CD4-positive, CD25-positive, alpha-beta regulatory T cell (primary cell): ENCODE measurements around the gene SETD5. TPM values are rescaled to one million over a fixed set of nuclear protein-coding genes. Genes with fewer than 3 reads are reported as not detected.
A peak's percentile ranks its signal among the peaks of the same experiment; 100 is the strongest.

Source experiments
- ATAC-seq, 2 donors: fragments of 150-1000 bp; cut with Tn5 transposase; one replicate each; pipeline ENCODE4 v1.10.0; 2021; ENCODE audit warnings: low read depth in 2 of 2, moderate number of reproducible peaks in 2 of 2, moderate library complexity in 1 of 2
- DNase-seq, 3 donors: peaks; one replicate each; pipeline versions ENCODE4 v3.0.0 to v3.0.0-alpha.2; 2012 to 2022; ENCODE audit warnings: mixed read lengths in 1 of 3
- H3K27ac ChIP-seq: one replicate; pipeline ENCODE4 v1.7.0; 2013; ENCODE audit warnings: mild to moderate bottlenecking, low read length; ENCODE audit not compliant: insufficient read depth, poor library complexity, severe bottlenecking
- H3K27me3 ChIP-seq: one replicate; pipeline ENCODE4 v1.7.0; 2013; ENCODE audit warnings: low read length; ENCODE audit not compliant: control insufficient read depth, insufficient read depth
- H3K36me3 ChIP-seq: one replicate; pipeline ENCODE4 v1.7.0; 2013; ENCODE audit warnings: mild to moderate bottlenecking, low read length, moderate library complexity; ENCODE audit not compliant: control insufficient read depth, insufficient read depth
- H3K4me1 ChIP-seq: 2 replicates; pipeline ENCODE4 v1.7.0; 2013; ENCODE audit warnings: mild to moderate bottlenecking, low read length; ENCODE audit not compliant: insufficient read depth, control insufficient read depth, poor library complexity, severe bottlenecking
- H3K4me3 ChIP-seq: one replicate; pipeline ENCODE4 v1.7.0; 2013; ENCODE audit warnings: low read depth, mild to moderate bottlenecking, low read length, moderate library complexity
- H3K9me3 ChIP-seq, 2 experiments: 1 replicate in 1 of 2; 2 replicates in 1 of 2; pipeline ENCODE4 v1.7.0; 2013; ENCODE audit warnings: low read length in 2 of 2, mild to moderate bottlenecking in 1 of 2, moderate library complexity in 1 of 2; ENCODE audit not compliant: control insufficient read depth in 2 of 2
- H3K27ac Mint-ChIP-seq, 3 donors: one replicate each; pipeline ENCODE4 v1.8.0; 2020 to 2022; ENCODE audit warnings: mild to moderate bottlenecking in 3 of 3, mixed read lengths in 3 of 3, moderate library complexity in 2 of 3
- H3K27me3 Mint-ChIP-seq: one replicate; pipeline ENCODE4 v1.8.0; 2022; ENCODE audit warnings: mild to moderate bottlenecking, mixed read lengths
- H3K36me3 Mint-ChIP-seq: one replicate; pipeline ENCODE4 v1.8.0; 2020; ENCODE audit warnings: mixed read lengths
- H3K4me1 Mint-ChIP-seq, 4 donors: one replicate each; pipeline ENCODE4 v1.8.0; 2020 to 2022; ENCODE audit warnings: mixed read lengths in 4 of 4, mild to moderate bottlenecking in 1 of 4
- H3K4me3 Mint-ChIP-seq, 4 donors: one replicate each; pipeline ENCODE4 v1.8.0; 2020 to 2022; ENCODE audit warnings: mild to moderate bottlenecking in 4 of 4, mixed read lengths in 4 of 4, moderate library complexity in 3 of 4
- H3K9me3 Mint-ChIP-seq, 7 donors: one replicate each; pipeline ENCODE4 v1.8.0; 2020 to 2022; ENCODE audit warnings: mixed read lengths in 7 of 7, mild to moderate bottlenecking in 3 of 7, moderate library complexity in 2 of 7
- polyA plus RNA-seq, 4 donors: library from polyadenylated mRNA; unstranded; fragments of 300-500 nt; fragmentation: Illumina TruSeq; gene quantifications; one replicate each; pipeline ENCODE4 v1.2.3, GENCODE V29; 2021
- total RNA-seq: library from RNA; stranded (reverse); gene quantifications from one replicate; pipeline ENCODE4 v1.2.3, GENCODE V29; 2022

Gene SETD5
- total and polyA plus RNA-seq, 5 donors from 2014 or later = 17.7 to 120 (median 26.2) TPM

GRCh38 chr3:9392041-9392440 is 5.4 kb upstream of the SETD5 start:
- no peaks in the 10 kb centered on the region for H3K27me3 ChIP-seq
- no peak for ATAC-seq
- H3K27ac Mint-ChIP-seq = peak overlapping the region in 2 of 3 donors; percentile 0 to 78
- peaks cover 38% of the 10 kb centered on the region for H3K36me3 Mint-ChIP-seq
- H3K36me3 ChIP-seq = peaks cover 64% of the 10 kb centered on the region
- peak overlapping the region; percentile 32 for H3K4me3 ChIP-seq
- H3K4me1 ChIP-seq = peaks cover 49% of the 10 kb centered on the region
- peaks cover 36 to 68% (median 55%) of the 10 kb centered on the region in 4 donors for H3K4me1 Mint-ChIP-seq
- H3K27me3 Mint-ChIP-seq = peaks cover 3% of the 10 kb centered on the region
- H3K4me3 Mint-ChIP-seq = peak overlapping the region in 2 of 4 donors; percentile 8 to 72
- H3K9me3 ChIP-seq = no peaks in the 10 kb centered on the region
- peak overlapping the region; percentile 96 for H3K27ac ChIP-seq
- no peak for DNase-seq
- peaks cover 0 to 2% (median 0%) of the 10 kb centered on the region in 7 donors for H3K9me3 Mint-ChIP-seq

- DNase-seq = no peak
- ATAC-seq = no peak
- Mint-ChIP-seq H3K36me3 (peaks cover 18% of the 10 kb centered on the region), H3K4me3 (peak overlapping the region; percentile 94 to 100 (median 97)), H3K27ac (peak overlapping the region; percentile 96 to 99 (median 98)), H3K9me3 (peaks cover 0 to 1% (median 0%) of the 10 kb centered on the region in 7 donors), H3K27me3 (peaks cover 5% of the 10 kb centered on the region), H3K4me1 (peaks cover 40 to 78% (median 67%) of the 10 kb centered on the region in 4 donors)
- H3K9me3 ChIP-seq = no peaks in the 10 kb centered on the region
- H3K36me3 ChIP-seq = peaks cover 28% of the 10 kb centered on the region
- no peaks in the 10 kb centered on the region for H3K27me3 ChIP-seq
- peak overlapping the region; percentile 97 for H3K4me3 ChIP-seq
- H3K27ac ChIP-seq = peak overlapping the region; percentile 96
- H3K4me1 ChIP-seq = peaks cover 69% of the 10 kb centered on the region
Observed at GRCh38 chr3:9395570-9396300, 1.7 kb upstream of the SETD5 start.

- DNase-seq = peak in 2 of 3 donors; percentile 77 to 93
- H3K27me3 Mint-ChIP-seq = peaks cover 5% of the 10 kb centered on the region
- H3K36me3 Mint-ChIP-seq = peaks cover 12% of the 10 kb centered on the region
- Histone ChIP-seq H3K9me3 (no peaks in the 10 kb centered on the region), H3K27me3 (no peaks in the 10 kb centered on the region), H3K27ac (peak overlapping the region; percentile 96), H3K36me3 (peaks cover 23% of the 10 kb centered on the region), H3K4me1 (peaks cover 74% of the 10 kb centered on the region), H3K4me3 (peak overlapping the region; percentile 97)
- ATAC-seq = peak; percentile 18 to 19
- H3K4me1 Mint-ChIP-seq = peaks cover 46 to 79% (median 68%) of the 10 kb centered on the region in 4 donors
- peaks cover 0 to 1% (median 0%) of the 10 kb centered on the region in 7 donors for H3K9me3 Mint-ChIP-seq
- H3K4me3 Mint-ChIP-seq = peak overlapping the region; percentile 94 to 100 (median 97)
- peak overlapping the region; percentile 96 to 99 (median 98) for H3K27ac Mint-ChIP-seq
Observed at GRCh38 chr3:9396301-9396631, 1.1 kb upstream of the SETD5 start.

- Histone ChIP-seq H3K27me3 (no peaks in the 10 kb centered on the region), H3K4me1 (peaks cover 79% of the 10 kb centered on the region), H3K9me3 (no peaks in the 10 kb centered on the region), H3K4me3 (peak overlapping the region; percentile 62), H3K36me3 (peaks cover 19% of the 10 kb centered on the region), H3K27ac (peak overlapping the region; percentile 96)
- peak; percentile 98 to 100 (median 99) for DNase-seq
- peaks cover 47 to 79% (median 67%) of the 10 kb centered on the region in 4 donors for H3K4me1 Mint-ChIP-seq
- peaks cover 7% of the 10 kb centered on the region for H3K36me3 Mint-ChIP-seq
- H3K9me3 Mint-ChIP-seq = peaks cover 0 to 1% (median 0%) of the 10 kb centered on the region in 7 donors
- H3K27ac Mint-ChIP-seq = peak overlapping the region; percentile 98 to 99 (median 99)
- peaks cover 5% of the 10 kb centered on the region for H3K27me3 Mint-ChIP-seq
- H3K4me3 Mint-ChIP-seq = peak overlapping the region; percentile 94 to 100 (median 98)
- ATAC-seq = peak; percentile 75 to 77
Observed at GRCh38 chr3:9396632-9397331, 633 bp upstream of the SETD5 start.

GRCh38 chr3:9397906-9398699 is 688 bp downstream of the SETD5 start:
- H3K4me3 Mint-ChIP-seq = peak overlapping the region; percentile 95 to 99 (median 98)
- H3K9me3 ChIP-seq = no peaks in the 10 kb centered on the region
- ATAC-seq (no peak), DNase-seq (peak; percentile 27 to 45 (median 32))
- peaks cover 5% of the 10 kb centered on the region for H3K27me3 Mint-ChIP-seq
- H3K36me3 ChIP-seq = peaks cover 19% of the 10 kb centered on the region
- H3K27ac Mint-ChIP-seq = peak overlapping the region; percentile 93 to 98 (median 97)
- H3K27me3 ChIP-seq = no peaks in the 10 kb centered on the region
- H3K4me3 ChIP-seq = peak overlapping the region; percentile 97
- H3K4me1 Mint-ChIP-seq = peaks cover 50 to 79% (median 69%) of the 10 kb centered on the region in 4 donors
- peaks cover 0 to 1% (median 0%) of the 10 kb centered on the region in 7 donors for H3K9me3 Mint-ChIP-seq
- peaks cover 6% of the 10 kb centered on the region for H3K36me3 Mint-ChIP-seq
- H3K27ac ChIP-seq = peak overlapping the region; percentile 96
- H3K4me1 ChIP-seq = peaks cover 81% of the 10 kb centered on the region

GRCh38 chr3:9398700-9399336 is 1.4 kb downstream of the SETD5 start:
- Histone ChIP-seq H3K27ac (peak overlapping the region; percentile 96), H3K36me3 (peaks cover 12% of the 10 kb centered on the region), H3K9me3 (no peaks in the 10 kb centered on the region), H3K27me3 (no peaks in the 10 kb centered on the region), H3K4me1 (peaks cover 76% of the 10 kb centered on the region), H3K4me3 (peak overlapping the region; percentile 97)
- H3K9me3 Mint-ChIP-seq = peaks cover 0 to 1% (median 0%) of the 10 kb centered on the region in 7 donors
- H3K4me1 Mint-ChIP-seq = peaks cover 51 to 79% (median 72%) of the 10 kb centered on the region in 4 donors
- ATAC-seq (no peak), DNase-seq (peak; percentile 19 to 42 (median 19))
- H3K36me3 Mint-ChIP-seq = peaks cover 6% of the 10 kb centered on the region
- peak overlapping the region; percentile 93 to 98 (median 97) for H3K27ac Mint-ChIP-seq
- H3K27me3 Mint-ChIP-seq = peaks cover 5% of the 10 kb centered on the region
- peak overlapping the region; percentile 95 to 99 (median 98) for H3K4me3 Mint-ChIP-seq

GRCh38 chr3:9399337-9399703 is 1.9 kb downstream of the SETD5 start:
- Mint-ChIP-seq H3K27me3 (peaks cover 5% of the 10 kb centered on the region), H3K4me3 (peak overlapping the region; percentile 95 to 99 (median 98)), H3K4me1 (peaks cover 46 to 76% (median 68%) of the 10 kb centered on the region in 4 donors), H3K27ac (peak overlapping the region; percentile 72 to 98 (median 75)), H3K9me3 (peaks cover 0 to 1% (median 0%) of the 10 kb centered on the region in 7 donors), H3K36me3 (peaks cover 6% of the 10 kb centered on the region)
- ATAC-seq = no peak
- Histone ChIP-seq H3K4me1 (peaks cover 76% of the 10 kb centered on the region), H3K4me3 (peak overlapping the region; percentile 97), H3K36me3 (peaks cover 7% of the 10 kb centered on the region), H3K9me3 (no peaks in the 10 kb centered on the region), H3K27ac (peak overlapping the region; percentile 96), H3K27me3 (no peaks in the 10 kb centered on the region)
- no peak for DNase-seq
